Activated T-helper 2 cell treated with anti-CD3 and anti-CD28 coated beads, Interferon-gamma antibody, Interleukin-2, Interleukin-4, amounts not matched to agents 10 μg/mL and 5 μg/mL and 100 μg/mL, durations not matched to agents 14 hours and 24 hours and 36 hours (primary cell): Measurements from ENCODE around the gene ADGRA1. TPM values are rescaled to one million over a fixed set of nuclear protein-coding genes. Genes with fewer than 3 reads are reported as not detected.

Source experiments
- DNase-seq: peaks from one replicate; pipeline ENCODE4 v3.0.0; 2021; ENCODE audit warnings: low spot score
- H3K27ac Mint-ChIP-seq: one replicate; pipeline ENCODE4 v1.8.0; 2021; ENCODE audit warnings: mixed read lengths
- H3K27me3 Mint-ChIP-seq: one replicate; pipeline ENCODE4 v1.8.0; 2021; ENCODE audit warnings: low read depth, mixed read lengths
- H3K36me3 Mint-ChIP-seq: one replicate; pipeline ENCODE4 v1.8.0; 2021; ENCODE audit warnings: low read depth, mixed read lengths
- H3K4me1 Mint-ChIP-seq: one replicate; pipeline ENCODE4 v1.8.0; 2021; ENCODE audit warnings: low read depth, mixed read lengths
- H3K4me3 Mint-ChIP-seq: one replicate; pipeline ENCODE4 v1.8.0; 2021; ENCODE audit warnings: low read depth, mild to moderate bottlenecking, moderate library complexity, mixed read lengths
- H3K9me3 Mint-ChIP-seq: one replicate; pipeline ENCODE4 v1.8.0; 2021; ENCODE audit warnings: mixed read lengths
- intact Hi-C: fragments of 100-400 bp; cut with micrococcal nuclease; formaldehyde crosslinking; loops from one replicate; pipeline ENCODE4 v1.15.1; 2023
- total RNA-seq: library from RNA; stranded (reverse); gene quantifications from 2 replicates; pipeline ENCODE4 v1.2.3, GENCODE V29; 2022

Gene ADGRA1
- total RNA-seq, 1 donor from 2014 or later = not detected

DNA sequence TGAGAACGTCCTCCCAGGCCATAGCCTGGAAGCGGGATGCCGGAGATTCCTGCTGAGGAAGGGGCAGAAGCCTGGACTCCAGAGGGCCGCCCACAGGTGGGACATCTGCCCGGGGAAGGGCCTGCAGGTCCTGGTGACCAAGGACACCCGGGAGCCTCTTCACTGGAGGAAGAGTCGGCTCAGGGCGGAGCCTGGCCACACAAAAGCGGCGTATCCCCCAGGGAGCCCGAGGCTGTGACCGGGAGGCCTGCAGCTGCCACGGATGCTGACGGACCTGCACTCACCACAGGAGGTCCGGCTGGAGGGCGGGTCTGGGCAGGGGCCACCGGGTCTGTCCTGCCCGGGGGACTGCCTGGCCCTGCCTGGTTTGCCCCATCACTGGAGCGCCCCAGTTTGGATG is 15.5 kb upstream of the ADGRA1 start:
- Mint-ChIP-seq H3K4me1 (no peaks in the 10 kb centered on the region), H3K27ac (no peak overlapping the region), H3K9me3 (no peaks in the 10 kb centered on the region), H3K36me3 (no peaks in the 10 kb centered on the region), H3K27me3 (no peaks in the 10 kb centered on the region), H3K4me3 (no peak overlapping the region)
- intact Hi-C loops = no loop called here
- no peak for DNase-seq

DNA sequence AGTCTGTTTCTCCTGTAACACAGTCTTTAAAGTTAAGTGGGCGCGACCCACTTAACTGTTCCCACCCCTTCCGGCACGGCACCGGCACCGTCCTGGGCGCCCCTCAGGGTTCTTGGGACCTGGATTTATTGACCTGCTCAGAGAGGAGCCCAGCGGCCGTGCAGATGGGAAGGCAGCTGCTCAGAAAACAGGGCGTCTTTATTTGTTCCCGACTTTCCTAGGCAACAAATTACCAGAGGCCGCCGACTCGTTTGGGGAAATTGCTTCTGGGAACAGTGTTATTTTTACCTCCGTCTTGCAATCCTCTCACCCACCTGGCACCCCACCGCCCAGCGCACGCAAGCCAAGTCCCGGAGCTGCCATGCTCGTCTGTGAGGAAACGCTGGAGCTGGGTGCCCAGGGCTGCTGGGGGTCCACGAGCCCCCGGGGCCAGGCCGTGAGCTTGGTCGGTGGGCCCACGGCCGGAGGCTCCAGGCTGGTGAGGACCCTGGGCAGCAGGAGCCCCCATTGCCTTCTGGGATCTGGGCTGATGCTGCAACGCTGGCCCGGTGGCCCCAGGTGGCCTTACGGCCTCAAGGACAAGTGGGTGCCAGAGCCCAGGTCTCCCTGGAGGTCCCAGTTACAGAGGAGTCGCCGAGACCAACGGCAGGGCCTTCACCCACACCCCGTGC is 14.9 kb upstream of the ADGRA1 start:
- H3K4me3 Mint-ChIP-seq = no peak overlapping the region
- H3K27ac Mint-ChIP-seq = no peak overlapping the region
- no peaks in the 10 kb centered on the region for H3K4me1 Mint-ChIP-seq
- no peaks in the 10 kb centered on the region for H3K9me3 Mint-ChIP-seq
- H3K36me3 Mint-ChIP-seq = no peaks in the 10 kb centered on the region
- DNase-seq = no peak
- intact Hi-C loops = no loop called here
- H3K27me3 Mint-ChIP-seq = no peaks in the 10 kb centered on the region

- H3K4me3 Mint-ChIP-seq = no peak overlapping the region
- no peak for DNase-seq
- H3K36me3 Mint-ChIP-seq = no peaks in the 10 kb centered on the region
- H3K4me1 Mint-ChIP-seq = no peaks in the 10 kb centered on the region
- intact Hi-C loops = no loop called here
- no peaks in the 10 kb centered on the region for H3K27me3 Mint-ChIP-seq
- H3K27ac Mint-ChIP-seq = no peak overlapping the region
- H3K9me3 Mint-ChIP-seq = no peaks in the 10 kb centered on the region
Observed at GRCh38 chr10:133075346-133076137, 12.2 kb upstream of the ADGRA1 start.

DNA sequence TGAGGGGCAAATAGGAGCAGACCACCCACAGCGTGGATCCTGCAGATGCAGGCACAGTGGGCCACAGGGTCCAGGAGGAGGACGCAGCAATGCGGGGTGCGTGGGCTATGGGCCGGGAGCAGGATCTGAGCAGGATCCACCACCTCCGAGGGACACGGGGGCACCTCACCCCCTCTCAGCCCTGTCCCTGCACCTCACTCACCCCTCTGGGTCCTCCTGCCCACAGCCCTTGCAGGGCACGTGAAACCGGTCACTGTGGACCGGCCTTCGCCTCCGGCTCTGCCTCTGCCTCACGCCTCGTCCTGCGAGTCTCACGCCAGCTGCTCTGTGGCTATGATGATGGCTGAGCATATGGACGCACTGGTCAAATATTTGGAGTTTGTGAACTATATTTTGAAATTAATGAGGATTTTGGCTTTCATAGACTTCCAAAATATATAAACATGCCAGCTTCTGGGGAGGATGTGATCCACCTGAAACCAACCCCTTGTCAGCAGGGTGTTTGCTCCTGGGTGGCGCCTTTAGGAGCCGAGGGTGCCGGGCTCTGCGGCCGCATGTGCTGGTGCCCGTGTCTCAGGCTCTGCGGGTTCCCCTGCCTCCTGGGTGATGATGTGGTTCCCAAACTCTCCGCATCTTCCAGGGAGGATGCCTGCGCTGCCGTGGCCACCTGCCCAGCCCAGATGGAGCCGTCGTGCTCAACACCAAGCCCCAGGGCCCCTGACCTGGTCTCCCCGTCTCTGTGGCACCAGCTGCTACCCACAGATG is 11.3 kb upstream of the ADGRA1 start:
- no peak overlapping the region for H3K27ac Mint-ChIP-seq
- no peaks in the 10 kb centered on the region for H3K9me3 Mint-ChIP-seq
- H3K36me3 Mint-ChIP-seq = no peaks in the 10 kb centered on the region
- H3K4me3 Mint-ChIP-seq = no peak overlapping the region
- no peak for DNase-seq
- H3K27me3 Mint-ChIP-seq = no peaks in the 10 kb centered on the region
- intact Hi-C loops = no loop called here
- H3K4me1 Mint-ChIP-seq = no peaks in the 10 kb centered on the region

GRCh38 chr10:133079836-133080682 is 7.7 kb upstream of the ADGRA1 start:
- no peak overlapping the region for H3K27ac Mint-ChIP-seq
- H3K4me1 Mint-ChIP-seq = no peaks in the 10 kb centered on the region
- intact Hi-C loops = no loop called here
- no peaks in the 10 kb centered on the region for H3K27me3 Mint-ChIP-seq
- H3K36me3 Mint-ChIP-seq = no peaks in the 10 kb centered on the region
- H3K4me3 Mint-ChIP-seq = no peak overlapping the region
- no peak for DNase-seq
- H3K9me3 Mint-ChIP-seq = no peaks in the 10 kb centered on the region

DNA sequence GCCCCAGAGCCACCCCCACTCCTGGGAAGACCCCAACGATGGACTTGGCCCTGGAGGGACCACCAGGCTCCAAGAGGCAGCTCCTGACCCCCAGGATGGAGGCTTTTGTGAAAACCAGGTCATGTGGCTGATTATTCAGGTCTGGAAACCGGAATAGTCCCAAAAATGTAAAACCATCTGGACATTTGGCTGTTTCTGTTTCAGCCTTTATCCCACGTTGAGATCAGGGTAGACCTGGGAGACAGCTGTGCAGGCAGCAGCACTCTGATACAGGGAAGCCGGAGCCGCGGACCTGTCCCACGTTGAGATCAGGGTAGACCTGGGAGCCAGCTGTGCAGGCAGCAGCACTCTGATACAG is 7.1 kb upstream of the ADGRA1 start:
- no peak overlapping the region for H3K4me3 Mint-ChIP-seq
- DNase-seq = no peak
- intact Hi-C loops = no loop called here
- no peaks in the 10 kb centered on the region for H3K4me1 Mint-ChIP-seq
- no peaks in the 10 kb centered on the region for H3K27me3 Mint-ChIP-seq
- no peak overlapping the region for H3K27ac Mint-ChIP-seq
- no peaks in the 10 kb centered on the region for H3K36me3 Mint-ChIP-seq
- no peaks in the 10 kb centered on the region for H3K9me3 Mint-ChIP-seq

DNA sequence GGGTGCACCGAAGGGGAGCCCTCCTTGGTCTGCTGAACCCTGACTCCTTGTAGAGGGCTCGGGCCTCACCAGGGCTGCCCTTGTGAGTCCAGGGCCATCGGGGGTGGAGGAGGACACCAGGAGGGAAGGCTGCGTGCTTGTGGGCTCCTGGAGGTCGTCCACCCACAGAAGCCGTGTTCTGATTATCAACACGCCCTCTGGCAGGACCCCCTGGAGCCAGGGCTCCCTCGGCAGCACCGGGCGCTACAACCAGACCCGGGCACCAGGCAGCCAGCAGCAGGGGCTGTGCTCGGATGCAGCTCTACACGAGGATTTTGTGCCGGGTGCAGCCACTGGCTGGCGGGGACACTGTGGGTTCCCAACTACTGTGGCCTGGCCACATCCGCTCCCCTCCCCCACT is 6.1 kb upstream of the ADGRA1 start:
- intact Hi-C loops = no loop called here
- H3K4me3 Mint-ChIP-seq = no peak overlapping the region
- peaks cover under 1% of the 10 kb centered on the region for H3K27me3 Mint-ChIP-seq
- H3K36me3 Mint-ChIP-seq = no peaks in the 10 kb centered on the region
- H3K27ac Mint-ChIP-seq = no peak overlapping the region
- H3K4me1 Mint-ChIP-seq = no peaks in the 10 kb centered on the region
- no peaks in the 10 kb centered on the region for H3K9me3 Mint-ChIP-seq
- DNase-seq = no peak

DNA sequence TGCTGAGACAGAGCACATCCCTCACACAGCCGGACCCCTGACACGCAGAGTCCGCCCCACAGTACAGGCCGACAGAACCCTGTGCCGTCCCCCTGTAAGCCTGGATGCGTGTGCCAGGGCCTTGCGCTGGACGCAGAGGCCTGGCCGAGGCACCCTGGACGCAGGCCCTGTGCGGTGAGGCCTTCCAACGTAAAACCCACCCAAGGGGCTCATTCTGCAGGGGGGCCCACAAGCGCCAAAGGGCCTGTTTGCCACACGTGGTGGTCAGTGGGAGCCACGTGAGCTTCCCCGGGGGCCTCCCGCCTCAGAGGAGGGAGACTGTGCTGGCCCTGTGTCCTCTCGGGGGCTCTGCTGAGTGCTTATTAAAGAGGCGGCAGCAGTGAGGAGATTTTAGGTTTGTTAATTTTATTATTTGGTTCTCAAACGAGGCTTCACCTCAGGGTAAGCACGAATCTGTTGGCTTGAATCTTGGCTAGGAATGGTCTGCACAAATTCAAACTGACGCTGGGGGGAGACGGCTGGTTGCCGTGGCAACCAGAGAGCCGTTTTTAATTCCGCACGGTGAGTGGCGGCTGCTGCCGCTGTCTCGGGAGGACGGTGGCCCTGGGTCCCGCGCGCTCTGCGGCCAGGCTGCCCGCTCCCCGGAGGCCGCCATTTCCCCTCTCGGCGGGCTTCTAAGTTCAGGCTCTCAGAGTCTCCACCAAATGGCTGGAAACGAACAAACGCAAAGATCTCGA is 4.9 kb upstream of the ADGRA1 start:
- no peaks in the 10 kb centered on the region for H3K4me1 Mint-ChIP-seq
- intact Hi-C loops = no loop called here
- H3K4me3 Mint-ChIP-seq = no peak overlapping the region
- H3K9me3 Mint-ChIP-seq = no peaks in the 10 kb centered on the region
- peaks cover 7% of the 10 kb centered on the region for H3K27me3 Mint-ChIP-seq
- H3K36me3 Mint-ChIP-seq = no peaks in the 10 kb centered on the region
- H3K27ac Mint-ChIP-seq = no peak overlapping the region
- no peak for DNase-seq

DNA sequence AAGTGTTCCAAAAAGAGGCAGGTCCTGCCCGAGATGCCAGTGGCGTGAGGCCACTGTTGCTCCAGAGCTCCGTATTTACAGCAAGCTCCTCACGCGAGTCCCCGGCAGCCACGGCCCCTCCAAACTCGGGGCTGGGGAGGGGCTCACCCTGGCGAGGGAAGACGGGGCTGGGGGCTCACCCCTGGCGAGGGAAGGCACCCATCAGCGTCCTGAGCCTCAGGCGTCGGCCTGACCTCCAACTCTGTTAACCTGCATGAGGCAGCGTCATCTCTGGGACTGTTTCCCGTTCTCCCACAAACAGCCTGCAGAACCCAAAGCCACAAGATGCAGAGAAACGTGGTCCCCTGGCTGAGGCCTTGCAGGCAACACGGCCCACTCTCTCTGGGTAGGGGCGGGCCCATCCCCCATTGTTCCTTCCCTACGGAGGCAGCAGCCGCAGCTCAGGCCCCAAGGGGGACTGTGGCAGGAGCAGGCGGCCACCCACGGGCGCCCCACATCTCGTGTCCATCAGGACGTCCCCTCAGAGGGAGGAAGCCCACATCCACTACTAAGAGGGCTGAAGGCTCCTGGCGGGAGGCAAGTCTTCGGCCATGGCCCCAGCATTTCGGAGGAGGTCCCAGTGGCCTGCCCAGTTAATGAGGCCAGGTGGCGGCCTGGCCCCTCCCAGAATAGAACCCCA is 4.2 kb upstream of the ADGRA1 start:
- Mint-ChIP-seq H3K4me1 (no peaks in the 10 kb centered on the region), H3K27me3 (peaks cover 7% of the 10 kb centered on the region), H3K36me3 (no peaks in the 10 kb centered on the region), H3K9me3 (no peaks in the 10 kb centered on the region), H3K4me3 (no peak overlapping the region), H3K27ac (no peak overlapping the region)
- no peak for DNase-seq
- intact Hi-C loops = no loop called here

DNA sequence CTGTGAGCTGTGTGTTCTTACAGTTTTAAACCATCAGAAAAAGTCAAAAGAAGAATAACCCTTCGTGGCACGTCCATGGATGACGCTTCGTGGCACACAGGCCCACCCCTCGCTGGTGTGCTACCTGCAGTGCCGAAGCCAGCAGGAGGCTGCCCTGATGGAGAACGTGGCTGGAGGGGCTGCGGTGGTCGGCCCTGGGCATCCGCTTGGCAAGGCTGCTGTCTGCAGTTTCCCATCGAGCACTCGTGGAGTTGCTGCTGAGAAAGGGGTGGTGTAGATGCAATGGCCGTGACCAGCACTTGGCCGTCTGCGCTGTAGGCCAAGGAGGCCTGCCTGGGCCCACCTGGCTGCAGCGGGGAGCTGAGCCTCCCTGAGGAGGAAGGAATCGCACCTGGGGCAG is 3.2 kb upstream of the ADGRA1 start:
- H3K27me3 Mint-ChIP-seq = peaks cover 11% of the 10 kb centered on the region
- H3K9me3 Mint-ChIP-seq = no peaks in the 10 kb centered on the region
- no peaks in the 10 kb centered on the region for H3K36me3 Mint-ChIP-seq
- H3K4me3 Mint-ChIP-seq = no peak overlapping the region
- no peak overlapping the region for H3K27ac Mint-ChIP-seq
- no peak for DNase-seq
- H3K4me1 Mint-ChIP-seq = no peaks in the 10 kb centered on the region
- intact Hi-C loops = no loop called here

GRCh38 chr10:133085251-133086125 is 2.2 kb upstream of the ADGRA1 start:
- H3K4me1 Mint-ChIP-seq = no peaks in the 10 kb centered on the region
- intact Hi-C loops = no loop called here
- H3K9me3 Mint-ChIP-seq = no peaks in the 10 kb centered on the region
- H3K4me3 Mint-ChIP-seq = no peak overlapping the region
- DNase-seq = no peak
- no peaks in the 10 kb centered on the region for H3K36me3 Mint-ChIP-seq
- H3K27me3 Mint-ChIP-seq = peaks cover 11% of the 10 kb centered on the region
- no peak overlapping the region for H3K27ac Mint-ChIP-seq
